ENCODE data around the gene CSTF1.
A peak's percentile ranks its signal among the peaks of the same experiment; 100 is the strongest.

CSTF1 gene

GRCh38 chr20:56353356-56353755, 39.1 kb upstream of the CSTF1 start:
- DNase-seq (no peak), ATAC-seq (ENCODE audit: insufficient read depth, low read depth) (no peak)
- Histone ChIP-seq H3K27me3 (ENCODE audit: insufficient read depth, low read length, poor library complexity) (peaks cover 3% of the 10 kb centered on the region), H3K27ac (ENCODE audit: low read length) (no peak overlapping the region), H3K36me3 (ENCODE audit: insufficient read depth, low read length) (no peaks in the 10 kb centered on the region), H3K79me2 (ENCODE audit: insufficient read depth, low read length) (no peaks in the 10 kb centered on the region), H3K9ac (ENCODE audit: low read depth, low read length) (no peak overlapping the region), H3K4me1 (ENCODE audit: insufficient read depth, low read length) (peaks cover 5% of the 10 kb centered on the region), H3K4me3 (ENCODE audit: low read depth in 1 of 2, low read length in 2 of 2) (no peak overlapping the region), H3K9me3 (ENCODE audit: insufficient read depth, low read length, severe bottlenecking) (no peaks in the 10 kb centered on the region), H4K20me1 (ENCODE audit: insufficient read depth, low read length) (no peaks in the 10 kb centered on the region), H2AFZ (ENCODE audit: low read depth, low read length) (no peak overlapping the region), H3K4me2 (ENCODE audit: insufficient read depth, low read length) (no peak overlapping the region)
- TF ChIP-seq EZH2 (IDR thresholded peaks at IDR 0.05; ENCODE audit: borderline replicate concordance, low read depth, low read length, severe bottlenecking), result no peak
- TF ChIP-seq, protein P1, sequence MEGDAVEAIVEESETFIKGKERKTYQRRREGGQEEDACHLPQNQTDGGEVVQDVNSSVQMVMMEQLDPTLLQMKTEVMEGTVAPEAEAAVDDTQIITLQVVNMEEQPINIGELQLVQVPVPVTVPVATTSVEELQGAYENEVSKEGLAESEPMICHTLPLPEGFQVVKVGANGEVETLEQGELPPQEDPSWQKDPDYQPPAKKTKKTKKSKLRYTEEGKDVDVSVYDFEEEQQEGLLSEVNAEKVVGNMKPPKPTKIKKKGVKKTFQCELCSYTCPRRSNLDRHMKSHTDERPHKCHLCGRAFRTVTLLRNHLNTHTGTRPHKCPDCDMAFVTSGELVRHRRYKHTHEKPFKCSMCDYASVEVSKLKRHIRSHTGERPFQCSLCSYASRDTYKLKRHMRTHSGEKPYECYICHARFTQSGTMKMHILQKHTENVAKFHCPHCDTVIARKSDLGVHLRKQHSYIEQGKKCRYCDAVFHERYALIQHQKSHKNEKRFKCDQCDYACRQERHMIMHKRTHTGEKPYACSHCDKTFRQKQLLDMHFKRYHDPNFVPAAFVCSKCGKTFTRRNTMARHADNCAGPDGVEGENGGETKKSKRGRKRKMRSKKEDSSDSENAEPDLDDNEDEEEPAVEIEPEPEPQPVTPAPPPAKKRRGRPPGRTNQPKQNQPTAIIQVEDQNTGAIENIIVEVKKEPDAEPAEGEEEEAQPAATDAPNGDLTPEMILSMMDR (IDR thresholded peaks at IDR 0.05; ENCODE audit: borderline replicate concordance, extremely low read depth, low read length, poor library complexity, severe bottlenecking), result no peak

DNA sequence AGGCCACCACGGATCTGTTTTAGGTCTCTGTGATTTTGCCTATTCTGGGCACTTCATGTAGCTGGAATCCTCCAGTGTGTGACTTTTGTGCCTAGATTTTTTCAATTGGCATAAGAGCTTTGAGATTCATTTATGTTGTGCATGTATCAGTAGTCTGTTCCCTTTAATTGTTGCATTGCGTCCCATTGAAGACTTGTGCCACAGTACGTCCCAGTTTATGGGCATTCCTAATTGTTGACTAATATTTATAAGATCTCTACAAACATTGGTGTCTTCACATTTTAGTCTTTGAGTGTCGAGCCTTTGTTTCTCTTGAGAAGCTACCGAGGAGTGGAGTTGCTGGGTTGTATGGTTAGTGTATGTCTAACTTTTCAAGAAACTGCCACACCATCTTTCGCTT, 34.4 kb upstream of the CSTF1 start:
- Histone ChIP-seq H4K20me1 (ENCODE audit: insufficient read depth, low read length) (no peaks in the 10 kb centered on the region; the same call in 1 of the 2 replicates), H3K9ac (ENCODE audit: low read depth, low read length) (no peak overlapping the region), H3K27me3 (ENCODE audit: insufficient read depth, low read length, poor library complexity) (no peaks in the 10 kb centered on the region), H2AFZ (ENCODE audit: low read depth, low read length) (peak overlapping the region; percentile 69), H3K9me3 (ENCODE audit: insufficient read depth, low read length, severe bottlenecking) (no peaks in the 10 kb centered on the region), H3K4me2 (ENCODE audit: insufficient read depth, low read length) (peak overlapping the region; percentile 91), H3K4me1 (ENCODE audit: insufficient read depth, low read length) (peaks cover 22% of the 10 kb centered on the region), H3K4me3 (ENCODE audit: low read depth in 1 of 2, low read length in 2 of 2) (peak overlapping the region in 1 of 2 experiments; percentile 66; a peak in 2 of 4 replicates), H3K27ac (ENCODE audit: low read length) (no peak overlapping the region), H3K79me2 (ENCODE audit: insufficient read depth, low read length) (no peaks in the 10 kb centered on the region), H3K36me3 (ENCODE audit: insufficient read depth, low read length) (no peaks in the 10 kb centered on the region)
- TF ChIP-seq, protein P1 (IDR thresholded peaks at IDR 0.05; ENCODE audit: borderline replicate concordance, extremely low read depth, low read length, poor library complexity, severe bottlenecking), result no peak
- no peak for TF ChIP-seq EZH2 (IDR thresholded peaks at IDR 0.05; ENCODE audit: borderline replicate concordance, low read depth, low read length, severe bottlenecking)
- DNase-seq, result no peak
- no peak for ATAC-seq (ENCODE audit: insufficient read depth, low read depth)

DNA sequence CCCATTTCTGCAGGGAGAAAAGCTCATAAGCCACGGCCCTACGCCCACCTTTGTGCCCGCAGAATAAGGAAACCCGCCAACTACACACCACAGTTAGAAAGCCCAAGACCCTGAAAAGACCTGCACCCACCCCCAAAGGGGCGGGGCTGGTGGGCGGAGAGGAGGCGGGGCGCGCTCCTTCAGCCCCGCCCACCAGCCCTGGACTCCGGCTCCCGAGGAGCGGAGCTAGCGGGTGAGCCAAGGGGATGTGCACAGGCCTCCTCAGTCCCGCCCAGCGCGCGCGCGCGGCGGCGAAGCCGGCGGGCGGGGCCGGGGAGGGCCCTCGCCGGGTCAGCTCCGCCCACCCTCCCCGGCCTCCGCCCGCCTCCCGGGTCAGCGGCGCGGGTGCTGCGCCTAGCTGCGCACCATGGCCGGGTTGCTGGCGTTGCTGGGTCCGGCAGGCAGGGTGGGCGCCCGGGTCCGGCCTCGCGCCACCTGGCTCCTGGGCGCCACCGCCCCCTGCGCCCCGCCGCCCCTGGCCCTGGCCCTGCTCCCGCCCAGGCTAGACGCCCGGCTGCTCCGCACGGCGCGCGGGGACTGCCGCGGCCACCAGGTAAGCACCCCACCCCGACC, 33.7 kb upstream of the CSTF1 start, which contains the start of gene FAM210B:
FAM210B (plus strand) TSS at position 375 of the 612 bp plus-strand sequence; CDS start at position 407, 32 bp downstream.
- Histone ChIP-seq H3K4me1 (ENCODE audit: insufficient read depth, low read length) (peaks cover 22% of the 10 kb centered on the region), H2AFZ (ENCODE audit: low read depth, low read length) (peak within 1 kb of the TSS; percentile 72), H3K4me2 (ENCODE audit: insufficient read depth, low read length) (peak within 1 kb of the TSS; percentile 91), H3K27me3 (ENCODE audit: insufficient read depth, low read length, poor library complexity) (no peaks in the 10 kb centered on the region), H4K20me1 (ENCODE audit: insufficient read depth, low read length) (no peaks in the 10 kb centered on the region; the same call in 1 of the 2 replicates), H3K4me3 (ENCODE audit: low read depth in 1 of 2, low read length in 2 of 2) (peak within 1 kb of the TSS; percentile 55 to 66; a peak in 3 of 4 replicates), H3K9ac (ENCODE audit: low read depth, low read length) (peak within 1 kb of the TSS; percentile 78), H3K9me3 (ENCODE audit: insufficient read depth, low read length, severe bottlenecking) (no peaks in the 10 kb centered on the region), H3K36me3 (ENCODE audit: insufficient read depth, low read length) (no peaks in the 10 kb centered on the region), H3K79me2 (ENCODE audit: insufficient read depth, low read length) (no peaks in the 10 kb centered on the region), H3K27ac (ENCODE audit: low read length) (no peak within 1 kb of the TSS; the same call in 1 of the 2 replicates)
- TF ChIP-seq, protein P1 (IDR thresholded peaks at IDR 0.05; ENCODE audit: borderline replicate concordance, extremely low read depth, low read length, poor library complexity, severe bottlenecking), result no peak
- TF ChIP-seq EZH2 (IDR thresholded peaks at IDR 0.05; ENCODE audit: borderline replicate concordance, low read depth, low read length, severe bottlenecking), result no peak
- DNase-seq (peak; percentile 91), ATAC-seq (ENCODE audit: insufficient read depth, low read depth) (peak; percentile 99)
